Subcutaneous abdominal adipose tissue (tissue), 5 donors: ENCODE data around the gene PLA2G1B.

Experiments used
- H3K27ac ChIP-seq: one replicate; pipeline ENCODE4 v1.7.0; 2013; ENCODE audit warnings: low read depth, mild to moderate bottlenecking, inconsistent platforms, low read length, moderate library complexity
- H3K27me3 ChIP-seq, 5 donors: one replicate each; pipeline ENCODE4 v1.7.0; 2013; ENCODE audit warnings: low read length in 5 of 5, inconsistent platforms in 1 of 5; ENCODE audit not compliant: control insufficient read depth in 5 of 5, insufficient read depth in 4 of 5
- H3K36me3 ChIP-seq, 5 donors: one replicate each; pipeline ENCODE4 v1.7.0; 2013; ENCODE audit warnings: low read length in 5 of 5; ENCODE audit not compliant: control insufficient read depth in 5 of 5, insufficient read depth in 5 of 5
- H3K4me1 ChIP-seq, 5 donors: one replicate each; pipeline ENCODE4 v1.7.0; 2013; ENCODE audit warnings: low read length in 5 of 5, mild to moderate bottlenecking in 3 of 5, moderate library complexity in 1 of 5; ENCODE audit not compliant: control insufficient read depth in 5 of 5, insufficient read depth in 5 of 5
- H3K4me3 ChIP-seq, 5 donors: one replicate each; pipeline ENCODE4 v1.7.0; 2013; ENCODE audit warnings: low read length in 5 of 5, low read depth in 1 of 5
- H3K9ac ChIP-seq, 5 donors: one replicate each; pipeline ENCODE4 v1.7.0; 2013; ENCODE audit warnings: low read length in 5 of 5, mild to moderate bottlenecking in 4 of 5, moderate library complexity in 3 of 5
- H3K9me3 ChIP-seq, 5 donors: one replicate each; pipeline ENCODE4 v1.7.0; 2013; ENCODE audit warnings: low read length in 5 of 5; ENCODE audit not compliant: control insufficient read depth in 5 of 5
- donor health status: healthy.
- donor health status: healthy.
- donor health status: healthy.
- donor health status: healthy.
- donor health status: healthy.

Gene PLA2G1B

GRCh38 chr12:120367924-120368788 is 40.6 kb upstream of the PLA2G1B start:
- Histone ChIP-seq H3K9ac (no peak overlapping the region), H3K9me3 (no peaks in the 10 kb centered on the region), H3K4me1 (peaks cover 0 to 14% (median 4%) of the 10 kb centered on the region in 5 donors), H3K4me3 (peak overlapping the region in 1 of 5 donors; percentile 26), H3K27me3 (peaks cover 27 to 62% (median 32%) of the 10 kb centered on the region in 5 donors), H3K27ac (no peak overlapping the region), H3K36me3 (no peaks in the 10 kb centered on the region)

GRCh38 chr12:120367233-120367923 is 39.8 kb upstream of the PLA2G1B start:
- no peaks in the 10 kb centered on the region for H3K36me3 ChIP-seq
- peaks cover 33 to 67% (median 37%) of the 10 kb centered on the region in 5 donors for H3K27me3 ChIP-seq
- H3K9ac ChIP-seq: no peak overlapping the region
- H3K4me3 ChIP-seq: no peak overlapping the region
- no peaks in the 10 kb centered on the region for H3K9me3 ChIP-seq
- H3K27ac ChIP-seq: no peak overlapping the region
- H3K4me1 ChIP-seq: peaks cover 0 to 14% (median 4%) of the 10 kb centered on the region in 5 donors

GRCh38 chr12:120366845-120367232 is 39.3 kb upstream of the PLA2G1B start:
- Histone ChIP-seq H3K27ac (no peak overlapping the region), H3K9me3 (no peaks in the 10 kb centered on the region), H3K27me3 (peaks cover 36 to 67% (median 38%) of the 10 kb centered on the region in 5 donors), H3K36me3 (no peaks in the 10 kb centered on the region), H3K9ac (no peak overlapping the region), H3K4me1 (peaks cover 0 to 19% (median 6%) of the 10 kb centered on the region in 5 donors), H3K4me3 (no peak overlapping the region)

- no peaks in the 10 kb centered on the region for H3K36me3 ChIP-seq
- no peaks in the 10 kb centered on the region for H3K9me3 ChIP-seq
- no peak overlapping the region for H3K9ac ChIP-seq
- H3K27ac ChIP-seq: no peak overlapping the region
- H3K4me1 ChIP-seq: peaks cover 0 to 23% (median 10%) of the 10 kb centered on the region in 5 donors
- H3K4me3 ChIP-seq: no peak overlapping the region
- peaks cover 31 to 66% (median 39%) of the 10 kb centered on the region in 5 donors for H3K27me3 ChIP-seq
These were observed 38.7 kb upstream of the PLA2G1B start for GRCh38 chr12:120366341-120366705.

- no peak overlapping the region for H3K9ac ChIP-seq
- no peaks in the 10 kb centered on the region for H3K36me3 ChIP-seq
- H3K4me1 ChIP-seq: peaks cover 0 to 26% (median 10%) of the 10 kb centered on the region in 5 donors
- H3K4me3 ChIP-seq: no peak overlapping the region
- H3K9me3 ChIP-seq: no peaks in the 10 kb centered on the region
- peaks cover 27 to 64% (median 34%) of the 10 kb centered on the region in 5 donors for H3K27me3 ChIP-seq
- no peak overlapping the region for H3K27ac ChIP-seq
These were observed 38.2 kb upstream of the PLA2G1B start for GRCh38 chr12:120365675-120366340.

- H3K9ac ChIP-seq: no peak overlapping the region
- no peaks in the 10 kb centered on the region for H3K36me3 ChIP-seq
- H3K4me3 ChIP-seq: no peak overlapping the region
- no peaks in the 10 kb centered on the region for H3K9me3 ChIP-seq
- H3K27ac ChIP-seq: no peak overlapping the region
- peaks cover 14 to 54% (median 20%) of the 10 kb centered on the region in 5 donors for H3K27me3 ChIP-seq
- peaks cover 0 to 20% (median 8%) of the 10 kb centered on the region in 5 donors for H3K4me1 ChIP-seq
These were observed 36.9 kb upstream of the PLA2G1B start for GRCh38 chr12:120364487-120364886.

- no peak overlapping the region for H3K4me3 ChIP-seq
- peaks cover 0 to 17% (median 6%) of the 10 kb centered on the region in 5 donors for H3K4me1 ChIP-seq
- H3K9me3 ChIP-seq: no peaks in the 10 kb centered on the region
- no peaks in the 10 kb centered on the region for H3K36me3 ChIP-seq
- no peak overlapping the region for H3K9ac ChIP-seq
- peaks cover 12 to 60% (median 20%) of the 10 kb centered on the region in 5 donors for H3K27me3 ChIP-seq
- H3K27ac ChIP-seq: no peak overlapping the region
These were observed 35.8 kb upstream of the PLA2G1B start for GRCh38 chr12:120363274-120363855.

GRCh38 chr12:120362516-120363273 is 35.1 kb upstream of the PLA2G1B start:
- H3K36me3 ChIP-seq: no peaks in the 10 kb centered on the region
- no peak overlapping the region for H3K27ac ChIP-seq
- no peak overlapping the region for H3K9ac ChIP-seq
- H3K4me3 ChIP-seq: no peak overlapping the region
- H3K4me1 ChIP-seq: peaks cover 0 to 15% (median 6%) of the 10 kb centered on the region in 5 donors
- H3K9me3 ChIP-seq: no peaks in the 10 kb centered on the region
- peaks cover 10 to 58% (median 19%) of the 10 kb centered on the region in 5 donors for H3K27me3 ChIP-seq

GRCh38 chr12:120361506-120362208 is 34.1 kb upstream of the PLA2G1B start:
- H3K36me3 ChIP-seq: no peaks in the 10 kb centered on the region
- peak overlapping the region in 4 of 5 donors; percentile 48 to 69 (median 59) for H3K9ac ChIP-seq
- no peaks in the 10 kb centered on the region for H3K9me3 ChIP-seq
- peaks cover 5 to 47% (median 14%) of the 10 kb centered on the region in 5 donors for H3K27me3 ChIP-seq
- H3K4me1 ChIP-seq: peaks cover 0 to 14% (median 6%) of the 10 kb centered on the region in 5 donors
- peak overlapping the region in 2 of 5 donors; percentile 25 to 57 for H3K4me3 ChIP-seq
- no peak overlapping the region for H3K27ac ChIP-seq
